IMR-90 (cell line): ENCODE data around the gene SMAP1.

ENCODE experiments used
- CEBPB ChIP-seq: IDR thresholded peaks from 2 replicates; pipeline ENCODE4 v1.6.1; 2012; ENCODE audit warnings: low read depth, low read length, improper control_type of control experiment
- CTCF ChIP-seq: conservative IDR thresholded peaks from 2 replicates; pipeline ENCODE4 v1.5.1; 2012; ENCODE audit warnings: mild to moderate bottlenecking, low read depth, low read length, improper control_type of control experiment
- MAFK ChIP-seq: IDR thresholded peaks from 2 replicates; pipeline ENCODE4 v1.6.1; 2012; ENCODE audit warnings: low read depth, low read length, improper control_type of control experiment
- MXI1 ChIP-seq: IDR thresholded peaks from 2 replicates; pipeline ENCODE4 v1.6.1; 2012; ENCODE audit warnings: low read depth, mild to moderate bottlenecking, low read length, moderate library complexity, borderline replicate concordance
- NFE2L2 ChIP-seq: fragments of 150-350 bp; IDR thresholded peaks from 2 replicates; pipeline ENCODE4 v1.6.1; 2016; ENCODE audit warnings: low read depth, mild to moderate bottlenecking, low read length
- POLR2A ChIP-seq: IDR thresholded peaks from 2 replicates; pipeline ENCODE4 v1.6.1; 2012; ENCODE audit warnings: mild to moderate bottlenecking, low read depth, low read length
- SMC3 ChIP-seq: fragments of 150-350 bp; IDR thresholded peaks from 2 replicates; pipeline ENCODE4 v1.6.1; 2016; ENCODE audit warnings: low read depth, mild to moderate bottlenecking, antibody characterized with exemption, low read length, moderate library complexity
- USF2 ChIP-seq: fragments of 150-350 bp; IDR thresholded peaks from 2 replicates; pipeline ENCODE4 v1.6.1; 2017; ENCODE audit warnings: mild to moderate bottlenecking, antibody characterized with exemption, low read length, low read depth

DNA sequence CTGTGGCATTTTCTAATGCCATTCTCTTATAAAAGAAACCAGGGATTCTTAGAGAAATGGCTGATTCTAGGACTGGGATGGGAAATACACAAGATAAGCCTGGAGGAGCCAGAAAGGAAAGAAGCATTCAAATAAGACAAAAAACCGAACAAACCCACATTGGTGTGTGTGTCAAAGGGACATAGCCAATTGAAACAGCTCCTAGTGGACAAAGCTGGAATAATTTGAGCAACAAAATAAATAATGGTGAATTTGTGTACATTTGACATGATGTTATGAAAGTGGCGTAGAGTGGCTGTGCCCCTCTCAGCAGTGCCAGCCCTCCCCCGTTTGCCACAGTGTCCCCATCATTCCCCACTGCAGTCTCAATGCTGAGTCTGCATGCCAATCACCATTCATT, 233.6 kb downstream of the SMAP1 start:
- TF ChIP-seq USF2 (no peak), CTCF (0 out of 2 replicates have a peak, but pooled peaks have one; percentile 20), POLR2A (no peak), CEBPB (no peak), SMC3 (no peak), MAFK (no peak), NFE2L2 (no peak), MXI1 (no peak)
